Gastrocnemius medialis (tissue), 4 donors: ENCODE results near the gene LRRC31. TPM values are rescaled to one million over a fixed set of nuclear protein-coding genes. Genes with fewer than 3 reads are reported as not detected.

ENCODE experiments used
- ATAC-seq, 2 donors: fragments of 150-250 bp; one replicate each; pipeline ENCODE4 v1.9.1; 2016
- DNase-seq, 2 donors: peaks; one replicate each; pipeline ENCODE4 v3.0.0-alpha.2; 2019
- H3K27ac ChIP-seq, 4 donors: fragments of 200-600 bp; sonication (generic); 1 replicate in 1 of 4; 2 replicates in 3 of 4; pipeline ENCODE4 v1.5.1; 2016 to 2018; ENCODE audit warnings: mild to moderate bottlenecking in 2 of 4, moderate library complexity in 1 of 4
- H3K27me3 ChIP-seq, 3 donors: fragments of 200-600 bp; sonication (generic) in 2 of 3; 1 replicate in 1 of 3; 2 replicates in 2 of 3; pipeline versions ENCODE4 v1.5.1 to v1.6.0; 2016 to 2019; ENCODE audit warnings: mild to moderate bottlenecking in 1 of 3, moderate library complexity in 1 of 3
- H3K36me3 ChIP-seq, 2 donors: fragments of 200-600 bp; sonication (generic) in 1 of 2; one replicate each; pipeline ENCODE4 v1.5.1; 2017 to 2018
- H3K4me1 ChIP-seq, 2 donors: fragments of 200-600 bp; sonication (generic) in 1 of 2; one replicate each; pipeline ENCODE4 v1.5.1; 2016 to 2017; ENCODE audit warnings: mild to moderate bottlenecking in 2 of 2
- H3K4me3 ChIP-seq, 4 donors: fragments of 200-600 bp; sonication (generic) in 3 of 4; 1 replicate in 1 of 4; 2 replicates in 3 of 4; pipeline ENCODE4 v1.5.1; 2016 to 2019; ENCODE audit warnings: mild to moderate bottlenecking in 2 of 4
- H3K9me3 ChIP-seq, 3 donors: fragments of 200-600 bp; sonication (generic) in 2 of 3; 1 replicate in 1 of 3; 2 replicates in 2 of 3; pipeline ENCODE4 v1.5.1; 2016 to 2019
- POLR2A ChIP-seq, 2 donors: fragments of 450-650 bp; IDR thresholded peaks; one replicate each; pipeline ENCODE4 v1.6.1; 2017; ENCODE audit warnings: antibody characterized with exemption in 2 of 2, mild to moderate bottlenecking in 2 of 2, moderate library complexity in 2 of 2
- in situ Hi-C, 4 donors: fragments of 200-750 bp; cut with MboI; loops; one replicate each; pipeline versions ENCODE4 v1.15.0 to v1.8.0; 2017; ENCODE audit warnings: low sequenced_read_pairs in 4 of 4
- intact Hi-C: fragments of 100-400 bp; cut with DNase I; formaldehyde crosslinking; loops from one replicate; pipeline ENCODE4 v1.15.1; 2023; ENCODE audit warnings: low total_unique reads
- total RNA-seq, 4 donors: library from RNA; depleted of rRNA; stranded (reverse); fragments of >200 nt; gene quantifications; one replicate each; pipeline versions ENCODE4 v1.1.0 to v1.2.3, GENCODE V29; 2016
- TF ChIP-seq, protein P1 (sequence below), 5 experiments: fragments of 450-650 bp in 3 of 5; fragments of 200-600 bp in 2 of 5; sonication (generic) in 2 of 5; IDR thresholded peaks in 4 of 5; conservative IDR thresholded peaks in 1 of 5; 1 replicate in 4 of 5; 2 replicates in 1 of 5; pipeline ENCODE4 v1.5.1; 2016 to 2019; ENCODE audit warnings: antibody characterized with exemption in 5 of 5, mild to moderate bottlenecking in 3 of 5, moderate library complexity in 3 of 5

The LRRC31 gene
- total RNA-seq, 4 donors from 2014 or later = 0.24 to 0.42 TPM; not detected in 2

DNA sequence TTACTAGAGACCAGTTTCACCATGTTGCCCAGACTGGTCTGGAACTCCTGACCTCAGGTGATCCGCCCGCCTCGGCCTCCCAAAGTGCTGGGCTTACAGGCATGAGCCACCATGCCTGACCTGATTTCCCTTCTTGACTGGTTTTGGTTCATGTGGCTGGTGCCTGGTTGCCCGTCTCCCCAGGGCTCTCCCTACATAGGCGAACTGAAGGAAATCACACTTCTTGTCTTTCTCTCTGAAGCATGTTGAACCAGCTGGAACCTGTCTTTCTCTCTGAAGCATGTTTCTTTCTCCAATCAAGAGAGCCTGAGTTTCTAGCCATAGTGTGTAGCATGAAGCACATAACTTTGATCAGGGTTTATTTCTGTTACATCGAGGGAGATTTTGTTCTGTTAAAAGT, 25.3 kb upstream of the LRRC31 start:
- no peaks in the 10 kb centered on the region for H3K9me3 ChIP-seq
- in situ Hi-C loops = no loop called here
- no peak overlapping the region for H3K27ac ChIP-seq
- intact Hi-C loops = no loop called here
- ATAC-seq (no peak), DNase-seq (no peak)
- TF ChIP-seq POLR2A (IDR thresholded peaks at IDR 0.05) = no peak
- TF ChIP-seq, protein P1, sequence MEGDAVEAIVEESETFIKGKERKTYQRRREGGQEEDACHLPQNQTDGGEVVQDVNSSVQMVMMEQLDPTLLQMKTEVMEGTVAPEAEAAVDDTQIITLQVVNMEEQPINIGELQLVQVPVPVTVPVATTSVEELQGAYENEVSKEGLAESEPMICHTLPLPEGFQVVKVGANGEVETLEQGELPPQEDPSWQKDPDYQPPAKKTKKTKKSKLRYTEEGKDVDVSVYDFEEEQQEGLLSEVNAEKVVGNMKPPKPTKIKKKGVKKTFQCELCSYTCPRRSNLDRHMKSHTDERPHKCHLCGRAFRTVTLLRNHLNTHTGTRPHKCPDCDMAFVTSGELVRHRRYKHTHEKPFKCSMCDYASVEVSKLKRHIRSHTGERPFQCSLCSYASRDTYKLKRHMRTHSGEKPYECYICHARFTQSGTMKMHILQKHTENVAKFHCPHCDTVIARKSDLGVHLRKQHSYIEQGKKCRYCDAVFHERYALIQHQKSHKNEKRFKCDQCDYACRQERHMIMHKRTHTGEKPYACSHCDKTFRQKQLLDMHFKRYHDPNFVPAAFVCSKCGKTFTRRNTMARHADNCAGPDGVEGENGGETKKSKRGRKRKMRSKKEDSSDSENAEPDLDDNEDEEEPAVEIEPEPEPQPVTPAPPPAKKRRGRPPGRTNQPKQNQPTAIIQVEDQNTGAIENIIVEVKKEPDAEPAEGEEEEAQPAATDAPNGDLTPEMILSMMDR (IDR thresholded peaks at IDR 0.05 in 4 of 5, conservative IDR thresholded peaks at IDR 0.05 in 1 of 5) = no peak
- no peak overlapping the region for H3K4me3 ChIP-seq
- no peaks in the 10 kb centered on the region for H3K27me3 ChIP-seq
- H3K36me3 ChIP-seq = no peaks in the 10 kb centered on the region
- no peaks in the 10 kb centered on the region for H3K4me1 ChIP-seq

DNA sequence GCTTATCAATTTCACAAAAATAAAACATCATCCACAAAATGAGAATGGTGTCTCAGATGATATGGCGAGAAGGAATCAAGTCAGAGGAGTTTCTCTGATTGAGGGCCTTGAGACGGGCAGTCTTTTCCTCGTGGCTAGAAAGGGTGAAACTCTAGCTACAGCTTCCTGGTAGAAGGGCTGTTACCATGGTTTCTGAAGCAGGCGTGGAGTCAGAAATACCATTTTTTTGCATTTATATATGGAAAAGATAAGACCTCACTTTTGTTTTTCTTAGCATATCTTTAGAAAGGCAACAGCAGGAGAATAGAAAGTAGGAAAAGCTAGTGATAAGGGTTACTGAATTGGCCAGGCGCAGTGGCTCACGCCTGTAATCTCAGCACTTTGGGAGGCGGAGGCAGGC, 24.4 kb upstream of the LRRC31 start:
- intact Hi-C loops = no loop called here
- Histone ChIP-seq H3K4me1 (no peaks in the 10 kb centered on the region), H3K4me3 (no peak overlapping the region), H3K9me3 (no peaks in the 10 kb centered on the region), H3K27me3 (no peaks in the 10 kb centered on the region), H3K36me3 (no peaks in the 10 kb centered on the region), H3K27ac (no peak overlapping the region)
- ATAC-seq (no peak), DNase-seq (no peak)
- TF ChIP-seq POLR2A (IDR thresholded peaks at IDR 0.05) = no peak
- TF ChIP-seq, protein P1 (IDR thresholded peaks at IDR 0.05 in 4 of 5, conservative IDR thresholded peaks at IDR 0.05 in 1 of 5) = no peak
- in situ Hi-C loops = no loop called here

DNA sequence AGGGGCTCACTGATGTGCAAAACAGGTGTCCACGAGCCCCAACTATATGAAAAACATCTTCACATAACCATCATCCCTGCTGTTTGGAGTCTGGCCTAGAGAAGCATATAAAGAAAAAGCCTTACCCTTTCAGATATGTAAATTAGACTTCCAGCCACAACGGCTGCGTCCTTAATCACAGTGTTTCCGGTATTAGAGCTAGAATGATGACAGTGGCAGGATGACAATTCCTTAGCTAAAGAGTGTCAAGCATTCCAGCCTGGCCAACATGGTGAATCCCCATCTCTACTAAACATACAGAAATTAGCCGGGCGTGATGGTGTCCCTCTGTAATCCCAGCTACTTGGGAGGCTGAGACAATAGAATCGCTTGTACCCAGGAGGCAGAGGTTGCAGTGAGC, 22.2 kb upstream of the LRRC31 start:
- TF ChIP-seq, protein P1 (IDR thresholded peaks at IDR 0.05 in 4 of 5, conservative IDR thresholded peaks at IDR 0.05 in 1 of 5) = no peak
- no peak for TF ChIP-seq POLR2A (IDR thresholded peaks at IDR 0.05)
- intact Hi-C loops = no loop called here

DNA sequence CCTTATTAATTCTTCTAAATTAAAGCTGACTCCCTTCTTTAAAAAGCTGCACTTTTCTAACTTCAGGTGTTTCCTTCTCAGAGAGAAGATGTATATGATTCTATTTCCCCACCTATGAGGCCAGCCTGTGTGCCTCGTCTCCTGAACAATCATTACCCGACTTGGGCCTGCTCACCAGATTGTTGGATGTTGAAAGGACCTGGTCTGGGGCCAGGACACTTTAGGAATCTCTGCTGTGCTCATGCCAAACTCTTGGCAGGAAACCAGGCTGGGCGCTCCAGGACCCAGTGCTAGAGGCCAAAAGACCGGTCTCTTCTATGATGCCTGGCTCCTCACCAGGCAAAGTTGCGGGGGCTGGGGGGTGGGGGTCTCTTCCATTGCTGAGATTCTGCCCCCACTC, 16.9 kb upstream of the LRRC31 start:
- H3K4me1 ChIP-seq = no peaks in the 10 kb centered on the region
- no peak overlapping the region for H3K4me3 ChIP-seq
- no peaks in the 10 kb centered on the region for H3K36me3 ChIP-seq
- peak; percentile 47 to 58 for ATAC-seq
- TF ChIP-seq POLR2A (IDR thresholded peaks at IDR 0.05) = no peak
- TF ChIP-seq, protein P1 (IDR thresholded peaks at IDR 0.05 in 4 of 5, conservative IDR thresholded peaks at IDR 0.05 in 1 of 5) = no peak
- in situ Hi-C loops = no loop called here
- H3K9me3 ChIP-seq = no peaks in the 10 kb centered on the region
- intact Hi-C loops = no loop called here
- no peak overlapping the region for H3K27ac ChIP-seq
- DNase-seq = peak; percentile 13 to 29
- no peaks in the 10 kb centered on the region for H3K27me3 ChIP-seq

More for the DNA sequence above, 22.2 kb upstream of the LRRC31 start:
- no peak for DNase-seq
- Histone ChIP-seq H3K4me3 (no peak overlapping the region), H3K27ac (no peak overlapping the region), H3K9me3 (no peaks in the 10 kb centered on the region), H3K36me3 (no peaks in the 10 kb centered on the region), H3K4me1 (no peaks in the 10 kb centered on the region), H3K27me3 (no peaks in the 10 kb centered on the region)
- ATAC-seq = no peak
- in situ Hi-C loops = no loop called here

DNA sequence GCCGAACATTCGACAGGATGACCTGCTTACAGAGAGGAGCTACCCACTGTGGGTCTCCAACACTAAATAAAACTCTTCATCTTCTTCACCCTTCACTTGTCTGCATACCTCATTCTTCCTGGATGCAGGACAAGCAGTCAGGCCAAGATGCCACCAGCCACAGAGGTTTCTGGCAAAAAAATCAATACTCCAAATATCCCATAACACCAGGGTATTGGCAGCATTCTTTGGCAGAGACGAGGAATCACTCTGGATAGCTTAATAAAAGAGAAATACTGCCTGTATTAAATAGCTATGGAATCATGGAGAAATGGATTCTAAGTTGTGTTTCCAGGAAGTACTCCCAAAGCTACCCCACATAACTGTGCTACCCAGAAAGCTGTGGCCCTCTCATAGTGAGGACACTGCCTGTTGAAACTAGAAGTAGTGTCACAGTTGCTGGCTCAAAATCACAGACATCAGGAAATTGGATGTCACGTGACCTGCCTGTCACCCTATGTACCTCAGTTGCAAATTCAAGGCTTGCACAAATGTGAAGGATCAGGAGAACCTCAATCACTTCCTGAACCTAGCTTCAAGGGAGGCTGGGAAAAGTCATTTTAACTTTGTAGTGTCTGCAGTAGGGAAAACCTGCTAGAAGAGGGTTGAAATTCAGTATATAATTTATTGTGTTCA, 11.0 kb upstream of the LRRC31 start:
- intact Hi-C loops = no loop called here
- no peaks in the 10 kb centered on the region for H3K36me3 ChIP-seq
- no peak for TF ChIP-seq POLR2A (IDR thresholded peaks at IDR 0.05)
- TF ChIP-seq, protein P1 (IDR thresholded peaks at IDR 0.05 in 4 of 5, conservative IDR thresholded peaks at IDR 0.05 in 1 of 5) = no peak
- no peak overlapping the region for H3K27ac ChIP-seq
- DNase-seq = no peak
- no peaks in the 10 kb centered on the region for H3K27me3 ChIP-seq
- no peaks in the 10 kb centered on the region for H3K4me1 ChIP-seq
- no peak for ATAC-seq
- H3K9me3 ChIP-seq = no peaks in the 10 kb centered on the region
- in situ Hi-C loops = no loop called here
- no peak overlapping the region for H3K4me3 ChIP-seq
